ENCODE results near the gene CLCN6.

The CLCN6 gene

GRCh38 chr1:11779715-11780379 lies 26.1 kb upstream of the CLCN6 start:
- DNase-seq = no peak

- no peak for DNase-seq
Observed at GRCh38 chr1:11780380-11781147, 25.4 kb upstream of the CLCN6 start.

GRCh38 chr1:11781297-11781696 lies 24.7 kb upstream of the CLCN6 start:
- DNase-seq = no peak

- DNase-seq = no peak
Observed at GRCh38 chr1:11782127-11782708, 23.8 kb upstream of the CLCN6 start.

GRCh38 chr1:11783556-11783955 lies 22.4 kb upstream of the CLCN6 start:
- DNase-seq = no peak

GRCh38 chr1:11784256-11784992 lies 21.6 kb upstream of the CLCN6 start:
- no peak for DNase-seq

GRCh38 chr1:11784993-11785769 lies 20.8 kb upstream of the CLCN6 start:
- no peak for DNase-seq

- no peak for DNase-seq
Observed at GRCh38 chr1:11786168-11786567, 19.8 kb upstream of the CLCN6 start.

GRCh38 chr1:11787251-11787803 lies 18.7 kb upstream of the CLCN6 start:
- no peak for DNase-seq

- DNase-seq = no peak
Observed at GRCh38 chr1:11787804-11788436, 18.1 kb upstream of the CLCN6 start.

GRCh38 chr1:11788549-11789053 lies 17.4 kb upstream of the CLCN6 start:
- DNase-seq = no peak

GRCh38 chr1:11789126-11790067 lies 16.6 kb upstream of the CLCN6 start:
- no peak for DNase-seq

GRCh38 chr1:11790101-11790879 lies 15.7 kb upstream of the CLCN6 start:
- no peak for DNase-seq

- no peak for DNase-seq
Observed at GRCh38 chr1:11790880-11791715, 14.9 kb upstream of the CLCN6 start.

GRCh38 chr1:11792106-11792505 lies 13.9 kb upstream of the CLCN6 start:
- no peak for DNase-seq

GRCh38 chr1:11793819-11794218 lies 12.2 kb upstream of the CLCN6 start:
- DNase-seq = no peak

- DNase-seq = no peak
Observed at GRCh38 chr1:11794446-11795237, 11.3 kb upstream of the CLCN6 start.

All from NCI-H1694 treated with DMSO at 0.1 percent for 48 hours (cell line).